Fibroblast of lung (primary cell): Measurements from ENCODE around the gene PSD2.
A peak's percentile ranks its signal among the peaks of the same experiment; 100 is the strongest.

ENCODE experiments used
- EZH2 ChIP-seq: IDR thresholded peaks from 2 replicates; pipeline ENCODE4 v1.5.1; 2012; ENCODE audit warnings: low read length, control low read depth, mild to moderate bottlenecking; ENCODE audit errors: missing control alignments
- TF ChIP-seq, protein P1 (sequence below), 2 donors: IDR thresholded peaks in 1 of 2; conservative IDR thresholded peaks in 1 of 2; 1 replicate in 1 of 2; 2 replicates in 1 of 2; pipeline ENCODE4 v1.5.1; 2011 to 2012; ENCODE audit warnings: low read length in 2 of 2, control low read depth in 1 of 2, inconsistent platforms in 1 of 2, low read depth in 1 of 2, mild to moderate bottlenecking in 1 of 2

DNA sequence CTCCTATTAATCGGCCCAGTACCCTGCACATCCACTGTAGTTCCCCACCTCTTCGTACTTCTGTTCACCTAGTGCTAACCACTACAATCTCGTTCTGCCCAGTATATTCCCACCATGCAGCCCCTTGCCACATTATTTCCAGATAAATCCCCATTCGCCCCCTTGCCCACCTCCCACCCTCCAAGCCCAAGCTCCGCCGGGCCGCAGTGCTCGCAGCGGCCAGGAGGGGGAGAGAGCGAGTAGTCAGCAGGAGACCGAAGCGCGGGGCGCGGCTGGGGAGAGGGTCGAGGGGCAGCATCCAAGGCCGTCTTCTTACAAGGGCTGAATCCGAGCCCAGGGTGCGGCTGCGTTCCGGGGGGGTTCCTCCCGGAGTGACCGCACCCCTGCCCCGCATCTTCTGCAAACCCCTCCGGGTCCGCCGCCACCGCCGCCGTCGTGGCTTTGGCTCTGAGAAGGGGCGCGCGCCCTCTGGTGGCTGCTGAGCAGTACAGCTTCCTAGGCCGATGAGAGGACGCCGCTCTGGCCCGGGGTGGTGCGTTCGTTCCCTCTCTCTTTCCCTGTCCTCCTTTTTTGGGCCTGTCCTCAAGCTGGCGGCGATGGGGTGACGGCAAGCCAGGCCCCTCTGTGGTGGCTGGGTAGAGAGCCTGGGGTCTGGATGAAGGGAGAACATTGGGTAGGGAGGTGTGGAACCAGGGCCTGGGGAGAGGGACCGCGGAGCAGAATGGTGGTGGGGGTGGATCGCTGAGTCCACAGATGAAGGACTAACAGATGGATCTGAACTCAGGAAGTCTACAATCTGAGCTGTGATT is 30.0 kb upstream of the PSD2 start:
- TF ChIP-seq EZH2 = no peak
- TF ChIP-seq, protein P1, sequence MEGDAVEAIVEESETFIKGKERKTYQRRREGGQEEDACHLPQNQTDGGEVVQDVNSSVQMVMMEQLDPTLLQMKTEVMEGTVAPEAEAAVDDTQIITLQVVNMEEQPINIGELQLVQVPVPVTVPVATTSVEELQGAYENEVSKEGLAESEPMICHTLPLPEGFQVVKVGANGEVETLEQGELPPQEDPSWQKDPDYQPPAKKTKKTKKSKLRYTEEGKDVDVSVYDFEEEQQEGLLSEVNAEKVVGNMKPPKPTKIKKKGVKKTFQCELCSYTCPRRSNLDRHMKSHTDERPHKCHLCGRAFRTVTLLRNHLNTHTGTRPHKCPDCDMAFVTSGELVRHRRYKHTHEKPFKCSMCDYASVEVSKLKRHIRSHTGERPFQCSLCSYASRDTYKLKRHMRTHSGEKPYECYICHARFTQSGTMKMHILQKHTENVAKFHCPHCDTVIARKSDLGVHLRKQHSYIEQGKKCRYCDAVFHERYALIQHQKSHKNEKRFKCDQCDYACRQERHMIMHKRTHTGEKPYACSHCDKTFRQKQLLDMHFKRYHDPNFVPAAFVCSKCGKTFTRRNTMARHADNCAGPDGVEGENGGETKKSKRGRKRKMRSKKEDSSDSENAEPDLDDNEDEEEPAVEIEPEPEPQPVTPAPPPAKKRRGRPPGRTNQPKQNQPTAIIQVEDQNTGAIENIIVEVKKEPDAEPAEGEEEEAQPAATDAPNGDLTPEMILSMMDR (conservative IDR thresholded peaks at IDR 0.05 in 1 of 2, IDR thresholded peaks at IDR 0.05 in 1 of 2; ENCODE audit: low read depth in 1 of 2, low read length in 2 of 2) = peak; percentile 64 to 71
